Peyer's patch (tissue), 4 donors: ENCODE results near the gene HOXD8.

Experiments
- POLR2A ChIP-seq, 2 donors: fragments of 450-650 bp; IDR thresholded peaks; one replicate each; pipeline ENCODE4 v1.5.1; 2017; ENCODE audit warnings: antibody characterized with exemption in 2 of 2, mild to moderate bottlenecking in 2 of 2, moderate library complexity in 2 of 2
- TF ChIP-seq, protein P1 (sequence below), 6 experiments: fragments of 450-650 bp in 4 of 6; fragments of 200-600 bp in 2 of 6; sonication (generic) in 1 of 6; IDR thresholded peaks; one replicate each; pipeline ENCODE4 v1.5.1; 2017 to 2019; ENCODE audit warnings: antibody characterized with exemption in 6 of 6, mild to moderate bottlenecking in 3 of 6, moderate library complexity in 1 of 6

DNA sequence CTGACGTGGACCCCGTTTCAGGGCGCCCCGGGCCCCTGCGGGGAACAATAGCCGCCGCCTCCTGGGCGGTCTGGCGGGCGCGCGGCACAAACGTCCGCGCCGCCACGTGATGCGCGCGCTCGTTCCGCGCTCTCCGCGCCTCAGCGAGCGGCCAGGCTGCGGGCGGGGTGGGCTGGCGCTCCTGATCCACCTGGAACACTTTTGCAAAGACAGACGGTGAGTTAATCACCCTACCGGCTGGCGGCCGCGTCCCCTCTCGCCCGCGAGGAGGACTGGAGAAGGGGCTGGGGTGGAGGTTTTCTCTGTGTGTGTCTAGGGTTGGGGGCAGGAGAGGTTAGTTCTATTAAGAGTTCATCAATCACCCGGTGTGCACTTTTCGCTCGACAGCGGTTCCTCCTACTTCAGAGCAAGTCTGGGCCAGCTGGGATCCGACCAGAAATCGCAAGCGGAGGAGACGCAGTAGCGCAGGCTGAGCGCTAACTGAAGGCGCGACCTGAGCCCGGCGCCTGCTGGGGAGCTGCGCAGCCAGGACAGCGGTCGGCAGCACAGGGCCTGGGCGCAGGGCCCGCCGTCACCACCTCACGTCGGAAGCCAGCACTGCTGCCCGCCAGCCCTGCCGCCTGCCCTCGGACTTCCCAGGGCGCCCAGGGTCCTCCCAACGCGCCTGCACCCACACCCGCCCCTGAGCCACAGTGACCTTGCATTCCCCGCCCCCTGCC lies 48.7 kb downstream of the HOXD8 start:
- TF ChIP-seq, protein P1, sequence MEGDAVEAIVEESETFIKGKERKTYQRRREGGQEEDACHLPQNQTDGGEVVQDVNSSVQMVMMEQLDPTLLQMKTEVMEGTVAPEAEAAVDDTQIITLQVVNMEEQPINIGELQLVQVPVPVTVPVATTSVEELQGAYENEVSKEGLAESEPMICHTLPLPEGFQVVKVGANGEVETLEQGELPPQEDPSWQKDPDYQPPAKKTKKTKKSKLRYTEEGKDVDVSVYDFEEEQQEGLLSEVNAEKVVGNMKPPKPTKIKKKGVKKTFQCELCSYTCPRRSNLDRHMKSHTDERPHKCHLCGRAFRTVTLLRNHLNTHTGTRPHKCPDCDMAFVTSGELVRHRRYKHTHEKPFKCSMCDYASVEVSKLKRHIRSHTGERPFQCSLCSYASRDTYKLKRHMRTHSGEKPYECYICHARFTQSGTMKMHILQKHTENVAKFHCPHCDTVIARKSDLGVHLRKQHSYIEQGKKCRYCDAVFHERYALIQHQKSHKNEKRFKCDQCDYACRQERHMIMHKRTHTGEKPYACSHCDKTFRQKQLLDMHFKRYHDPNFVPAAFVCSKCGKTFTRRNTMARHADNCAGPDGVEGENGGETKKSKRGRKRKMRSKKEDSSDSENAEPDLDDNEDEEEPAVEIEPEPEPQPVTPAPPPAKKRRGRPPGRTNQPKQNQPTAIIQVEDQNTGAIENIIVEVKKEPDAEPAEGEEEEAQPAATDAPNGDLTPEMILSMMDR (IDR thresholded peaks at IDR 0.05): no peak
- TF ChIP-seq POLR2A (IDR thresholded peaks at IDR 0.05): no peak
